Measurements from ENCODE around the gene PTX4.

PTX4 gene, protein sequence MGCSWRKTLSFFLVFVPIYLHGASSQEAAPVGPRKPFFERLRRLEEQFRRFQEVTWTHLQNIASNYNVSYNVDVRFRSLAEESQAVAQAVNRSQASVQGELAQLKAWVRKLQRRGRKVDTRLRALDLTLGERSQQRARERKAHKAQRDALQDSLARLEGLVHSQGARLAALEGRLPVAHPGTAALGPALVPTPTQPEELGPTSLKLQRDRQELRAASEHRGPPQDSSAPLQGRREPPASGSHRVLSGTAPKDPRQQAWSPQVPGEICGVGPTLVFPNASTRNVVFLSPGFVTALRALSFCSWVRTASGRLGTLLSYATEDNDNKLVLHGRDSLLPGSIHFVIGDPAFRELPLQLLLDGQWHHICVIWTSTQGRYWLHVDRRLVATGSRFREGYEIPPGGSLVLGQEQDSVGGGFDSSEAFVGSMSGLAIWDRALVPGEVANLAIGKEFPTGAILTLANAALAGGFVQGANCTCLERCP
- total RNA-seq = 0.09 to 0.15 reads per million in 2 donors

DNA sequence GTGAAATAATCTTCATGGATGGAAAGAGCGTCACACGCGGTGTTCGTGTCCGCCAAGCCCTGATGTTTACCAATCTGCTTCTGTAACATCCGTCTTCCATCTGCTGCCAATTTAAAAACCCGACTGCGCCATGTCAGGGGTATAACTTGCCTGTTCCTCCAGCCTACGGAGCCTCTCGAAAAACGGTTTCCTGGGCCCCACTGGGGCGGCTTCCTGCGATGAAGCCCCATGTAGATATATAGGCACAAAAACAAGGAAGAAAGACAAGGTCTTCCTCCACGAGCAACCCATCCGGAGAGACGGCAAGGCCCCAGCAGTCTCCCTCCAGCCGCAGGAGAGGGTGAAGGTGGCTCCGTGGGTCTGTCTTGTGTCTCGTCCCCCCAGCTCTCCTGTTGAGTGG, at the start of gene PTX4:
Gene PTX4 (minus strand): TSS at position 326 of the 400 bp plus-strand sequence. CDS start 35 bp downstream, at position 291.
- DNase-seq = no peak

DNA sequence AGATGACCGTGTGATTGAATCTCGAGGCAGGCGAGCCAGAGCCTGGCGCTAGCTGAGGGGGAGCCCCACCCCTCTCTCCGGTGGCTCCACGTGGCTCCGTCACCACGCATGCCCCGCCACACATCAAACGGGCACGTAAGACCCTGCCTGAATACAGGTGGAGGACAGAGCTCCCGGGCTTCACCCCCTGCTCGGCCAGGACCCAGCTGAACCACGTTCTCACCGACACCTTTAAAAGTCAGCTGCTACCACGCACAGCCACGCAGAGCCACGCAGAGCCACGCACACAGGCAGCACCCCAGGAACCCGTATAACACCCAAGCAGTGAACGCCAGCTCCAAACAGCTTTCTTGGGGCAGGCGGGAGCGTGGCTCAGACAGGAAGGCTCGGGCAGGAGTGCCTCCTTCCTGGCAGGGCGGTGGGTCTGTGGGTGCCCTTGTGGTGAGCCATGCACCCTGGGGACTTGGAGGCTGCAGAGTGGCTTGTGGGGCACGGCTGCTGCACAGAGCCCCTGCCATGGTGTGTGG, 49.1 kb upstream of the PTX4 start:
- no peak for DNase-seq

DNA sequence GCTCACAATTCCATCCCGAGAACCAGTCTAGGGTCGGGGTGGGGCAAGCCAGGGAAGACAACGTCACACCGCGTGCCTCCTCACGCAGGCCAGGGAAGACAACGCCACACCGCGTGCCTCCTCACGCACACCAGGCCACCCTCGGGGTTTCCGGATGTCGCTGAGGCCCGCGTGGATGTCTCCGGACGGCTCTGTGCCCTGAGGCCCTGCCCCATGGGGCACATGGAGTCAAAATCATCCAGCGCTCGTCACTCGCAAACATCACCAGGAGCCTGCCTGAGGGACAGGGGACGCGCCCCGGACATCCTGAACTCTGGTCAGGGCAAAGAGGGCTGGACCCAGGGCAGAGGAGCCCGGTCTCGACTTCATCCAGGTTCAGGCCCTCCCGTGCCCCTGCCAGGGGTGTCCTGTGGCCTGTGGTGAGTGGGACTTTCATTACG, 48.4 kb upstream of the PTX4 start:
- DNase-seq = no peak

DNA sequence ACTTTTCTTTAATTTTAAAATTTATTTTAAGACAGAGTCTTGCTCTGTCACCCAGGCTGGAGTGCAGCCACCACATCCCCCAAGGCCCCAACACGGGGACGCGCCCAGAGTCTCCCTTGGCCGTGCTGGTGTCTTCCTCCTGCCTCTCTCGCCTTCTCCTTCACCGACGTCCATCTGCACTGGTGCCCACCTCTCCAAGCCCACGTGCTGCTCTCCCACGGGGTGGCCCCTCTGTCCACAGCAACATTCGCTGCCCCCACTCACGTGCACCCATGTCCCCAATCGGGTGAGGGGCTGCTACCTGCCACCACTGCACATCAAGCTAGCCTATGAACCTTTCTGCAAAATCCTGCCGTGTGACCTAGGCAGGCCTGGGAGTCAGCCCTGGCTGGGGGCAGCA, 47.9 kb upstream of the PTX4 start:
- DNase-seq = no peak

DNA sequence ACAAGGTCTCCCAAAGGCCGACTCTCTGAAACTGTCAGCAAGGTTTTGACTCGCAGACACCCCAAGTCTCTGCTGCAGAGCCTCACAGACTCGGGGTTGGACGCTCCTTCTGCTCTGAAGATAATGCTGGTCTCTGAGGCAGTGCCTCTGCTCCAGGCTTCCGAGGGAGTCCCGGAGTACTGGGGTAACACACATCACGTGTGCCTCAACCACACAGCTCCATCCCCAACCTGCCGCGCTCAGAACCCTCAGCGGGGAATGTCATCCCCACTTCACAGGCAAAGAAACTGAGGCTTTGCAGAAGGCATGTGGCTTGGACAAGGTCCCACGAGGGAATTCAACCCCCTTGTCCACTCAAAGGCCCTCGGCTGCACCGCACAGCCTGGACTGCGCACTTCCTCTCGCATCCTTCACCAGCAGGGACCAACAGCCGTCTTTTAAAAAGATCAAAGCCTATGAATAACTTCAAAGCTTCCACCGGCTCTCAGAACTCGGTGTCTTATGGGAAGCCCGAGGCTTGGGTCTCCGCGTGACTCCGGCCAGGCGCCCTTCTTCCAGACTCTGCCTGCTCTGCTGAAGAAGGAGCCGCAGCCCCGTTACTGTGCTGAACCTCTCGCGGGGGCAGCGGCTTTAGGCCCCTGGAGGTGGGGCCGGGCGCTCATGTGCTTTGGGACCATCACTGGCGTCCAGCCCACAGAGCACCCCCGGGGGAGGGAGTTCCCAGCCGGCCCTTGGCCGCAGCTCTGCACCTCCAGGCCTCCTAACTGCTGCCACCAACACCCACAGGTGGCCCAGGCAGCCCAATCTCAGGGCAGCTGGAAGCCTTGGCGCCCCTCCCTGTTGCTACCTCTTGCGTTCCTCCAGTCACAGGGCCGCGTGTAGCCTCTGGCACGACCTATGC, 46.9 kb upstream of the PTX4 start:
- no peak for DNase-seq

DNA sequence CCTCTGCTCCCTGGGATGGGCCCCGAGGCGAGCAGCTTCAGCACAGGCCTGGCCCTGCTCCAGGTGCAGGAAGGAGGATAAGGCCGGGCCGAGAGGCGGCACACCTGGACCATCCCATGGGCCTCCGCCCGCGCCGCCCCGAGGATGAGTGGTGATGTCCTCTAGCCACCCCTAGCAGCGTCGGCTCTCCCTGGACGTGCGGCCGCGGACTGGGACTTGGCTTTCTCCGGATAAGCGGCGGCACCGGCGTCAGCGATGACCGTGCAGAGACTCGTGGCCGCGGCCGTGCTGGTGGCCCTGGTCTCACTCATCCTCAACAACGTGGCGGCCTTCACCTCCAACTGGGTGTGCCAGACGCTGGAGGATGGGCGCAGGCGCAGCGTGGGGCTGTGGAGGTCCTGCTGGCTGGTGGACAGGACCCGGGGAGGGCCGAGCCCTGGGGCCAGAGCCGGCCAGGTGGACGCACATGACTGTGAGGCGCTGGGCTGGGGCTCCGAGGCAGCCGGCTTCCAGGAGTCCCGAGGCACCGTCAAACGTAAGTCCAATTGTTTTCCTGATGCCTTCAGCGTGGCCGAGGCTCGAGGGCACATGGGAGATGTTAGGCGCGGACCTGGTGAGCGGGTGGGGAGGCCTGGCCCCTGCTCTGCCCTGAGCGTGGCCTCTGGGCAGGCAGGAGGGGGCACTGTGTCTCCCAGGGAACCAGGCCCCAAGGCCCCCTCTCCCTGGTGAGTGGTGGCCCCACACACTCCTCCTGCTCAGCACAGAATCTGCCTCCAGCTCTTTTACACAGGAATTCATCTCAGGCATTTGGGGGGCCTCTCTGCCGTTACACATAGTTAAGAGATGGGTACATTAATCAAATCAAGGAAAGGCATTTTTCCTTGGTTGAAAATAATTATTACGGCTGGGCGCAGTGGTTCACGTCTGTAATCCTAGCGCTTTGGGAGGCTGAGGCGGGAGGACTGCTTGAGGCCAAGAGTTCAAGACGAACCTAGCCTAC, 45.6 kb upstream of the PTX4 start:
- DNase-seq = no peak

DNA sequence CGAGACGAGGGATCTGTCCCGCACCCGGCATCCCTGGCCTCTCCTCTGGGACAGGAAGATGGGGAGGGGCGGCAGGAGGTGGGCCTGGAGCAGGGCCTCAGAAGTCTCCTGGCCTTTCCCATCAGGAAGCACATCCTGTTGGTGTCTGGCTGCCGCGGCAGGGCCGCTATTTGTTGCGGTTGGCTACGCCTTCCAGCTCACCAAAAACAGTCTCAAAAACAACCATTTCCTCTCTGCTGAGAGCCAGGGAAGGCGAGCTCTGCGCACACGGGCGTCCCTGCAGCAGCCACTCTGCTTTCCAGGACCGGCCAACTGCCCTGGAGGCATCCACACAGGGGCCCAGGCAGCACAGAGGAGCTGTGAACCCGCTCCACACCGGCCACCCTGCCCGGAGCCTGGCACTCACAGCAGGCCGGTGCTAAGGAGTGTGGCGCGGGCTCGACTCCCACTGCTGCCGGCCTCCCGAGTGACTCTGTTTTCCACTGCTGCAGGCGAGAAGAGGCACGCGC, 44.8 kb upstream of the PTX4 start, which contains the start of gene TMEM204:
Gene TMEM204 (plus strand): TSS at position 224 of the 509 bp plus-strand sequence. CDS start 610 bp downstream, outside the sequence.
- DNase-seq = no peak

DNA sequence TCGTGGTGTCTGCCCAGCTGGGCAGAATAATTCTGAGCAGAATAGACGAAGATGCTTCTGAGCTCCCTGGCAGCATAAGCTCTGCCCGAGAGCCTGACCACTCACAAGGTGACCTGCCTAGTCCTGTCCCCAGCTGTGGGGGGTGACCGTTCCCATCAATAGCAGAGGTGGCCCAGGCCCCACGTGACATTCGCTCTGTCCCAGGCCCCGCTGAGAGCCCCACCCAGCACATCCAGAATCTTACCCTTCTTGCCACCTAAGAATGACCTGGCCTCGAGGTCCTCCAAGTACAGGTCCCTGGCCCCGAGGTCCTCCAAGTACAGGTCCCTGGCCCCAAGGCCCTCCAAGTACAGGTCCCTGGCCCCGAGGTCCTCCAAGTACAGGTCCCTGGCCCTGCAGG, 44.0 kb upstream of the PTX4 start:
- DNase-seq = no peak

DNA sequence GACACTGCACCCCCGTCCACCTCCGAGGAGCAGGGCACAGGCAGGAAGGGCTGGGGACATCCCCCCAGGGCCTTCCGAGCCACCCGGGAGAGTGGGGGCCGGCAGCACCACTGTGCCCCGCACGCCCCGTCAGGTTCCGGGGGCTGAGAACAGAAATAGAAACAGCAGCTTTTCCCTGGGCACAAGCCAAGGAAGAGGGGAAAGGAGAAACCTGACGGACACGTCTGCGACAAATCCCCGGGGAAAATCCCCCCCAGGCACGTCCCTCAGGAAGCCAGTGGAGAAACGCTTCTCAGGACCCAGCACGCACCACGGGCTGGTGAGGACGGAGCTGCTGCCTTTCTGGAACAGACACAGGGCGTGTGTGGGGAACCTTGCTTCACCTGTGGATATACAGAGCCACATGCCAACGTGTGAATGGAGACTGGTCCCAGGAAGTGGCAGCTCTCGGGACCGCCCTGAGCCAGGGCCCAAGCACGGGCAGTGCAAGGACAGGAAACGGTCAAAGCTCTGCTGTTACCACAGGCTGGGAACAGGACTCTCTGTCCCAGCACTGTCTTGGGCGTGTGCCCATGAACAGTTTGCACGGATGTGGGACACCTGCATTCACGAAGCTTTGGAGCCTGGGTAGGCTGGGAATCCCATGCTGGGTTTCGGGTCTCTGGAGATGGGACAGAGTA, 43.5 kb upstream of the PTX4 start:
- DNase-seq = no peak

DNA sequence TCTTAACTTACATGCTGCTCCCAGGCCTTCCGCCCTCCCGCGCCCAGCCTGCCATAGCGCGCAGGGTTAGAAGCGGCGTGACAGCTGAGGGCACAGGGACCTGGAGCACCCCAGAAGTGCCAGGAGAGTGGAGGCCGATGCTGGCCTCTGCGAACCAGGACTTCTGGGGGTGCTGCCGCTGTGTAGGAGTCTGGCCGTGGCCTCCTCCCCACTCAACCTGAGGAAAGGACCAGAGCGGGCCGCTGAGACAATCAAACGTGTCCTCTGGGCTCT, 42.8 kb upstream of the PTX4 start:
- DNase-seq = no peak

DNA sequence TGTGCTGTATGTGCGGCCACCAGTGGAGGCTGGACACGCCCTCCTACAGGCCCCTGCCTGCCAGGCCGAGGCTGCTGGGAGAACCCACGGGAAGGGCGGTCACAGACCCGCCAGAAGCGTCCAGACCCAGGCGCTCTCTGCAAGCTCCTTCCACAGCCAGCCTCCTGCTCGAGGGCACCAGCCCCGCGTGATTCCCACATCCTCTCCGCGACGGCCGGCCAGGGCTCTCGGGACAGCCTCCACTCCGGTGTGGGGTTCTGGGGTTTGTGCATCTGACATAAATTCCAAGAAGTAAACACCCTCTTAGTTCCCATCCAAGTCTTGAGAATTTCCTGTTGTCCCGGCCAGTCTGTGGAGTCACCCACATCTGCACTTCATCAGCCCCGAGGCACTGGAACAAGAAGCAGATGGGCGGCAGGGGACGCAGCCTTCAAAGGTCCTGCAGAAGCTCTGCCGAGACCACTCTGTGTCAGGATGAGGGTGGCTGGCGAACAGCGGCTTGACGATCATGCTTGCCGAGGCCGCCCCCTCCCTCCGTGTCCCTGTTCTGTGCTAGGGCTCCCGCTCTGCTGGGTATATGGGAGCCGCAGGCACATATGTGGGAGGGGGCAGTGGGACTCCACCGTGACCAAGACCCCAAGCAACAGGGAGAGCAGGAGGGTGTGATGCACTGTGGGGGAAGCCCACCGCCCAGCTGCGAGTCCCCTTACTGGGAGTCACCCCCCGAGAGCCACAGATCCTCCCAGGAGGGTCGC, 42.3 kb upstream of the PTX4 start:
- no peak for DNase-seq

DNA sequence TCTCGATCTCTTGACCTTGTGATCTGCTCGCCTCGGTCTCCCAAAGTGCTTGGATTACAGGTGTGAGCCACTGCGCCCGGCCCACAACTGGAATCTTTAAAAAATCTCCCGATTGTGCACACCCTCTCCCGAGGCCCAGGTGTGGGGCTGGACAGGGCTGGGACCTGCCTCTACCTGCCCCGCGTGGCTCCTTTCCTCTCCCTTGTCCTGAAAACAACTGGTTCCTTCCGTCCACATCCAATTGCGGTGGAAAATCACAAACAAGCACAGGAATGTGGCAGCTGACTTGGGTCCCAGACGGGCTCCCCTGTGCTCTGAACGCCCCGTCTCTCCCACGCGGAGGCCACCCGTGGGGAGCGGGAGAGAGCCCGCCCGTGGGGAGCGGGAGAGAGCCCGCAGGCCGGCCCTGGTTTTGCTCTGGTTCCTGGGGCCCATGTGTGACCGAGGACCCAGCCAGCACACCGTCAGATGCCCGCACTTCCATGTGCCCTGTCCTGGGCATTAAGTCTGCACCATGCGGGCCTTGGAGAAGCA, 41.7 kb upstream of the PTX4 start:
- no peak for DNase-seq

DNA sequence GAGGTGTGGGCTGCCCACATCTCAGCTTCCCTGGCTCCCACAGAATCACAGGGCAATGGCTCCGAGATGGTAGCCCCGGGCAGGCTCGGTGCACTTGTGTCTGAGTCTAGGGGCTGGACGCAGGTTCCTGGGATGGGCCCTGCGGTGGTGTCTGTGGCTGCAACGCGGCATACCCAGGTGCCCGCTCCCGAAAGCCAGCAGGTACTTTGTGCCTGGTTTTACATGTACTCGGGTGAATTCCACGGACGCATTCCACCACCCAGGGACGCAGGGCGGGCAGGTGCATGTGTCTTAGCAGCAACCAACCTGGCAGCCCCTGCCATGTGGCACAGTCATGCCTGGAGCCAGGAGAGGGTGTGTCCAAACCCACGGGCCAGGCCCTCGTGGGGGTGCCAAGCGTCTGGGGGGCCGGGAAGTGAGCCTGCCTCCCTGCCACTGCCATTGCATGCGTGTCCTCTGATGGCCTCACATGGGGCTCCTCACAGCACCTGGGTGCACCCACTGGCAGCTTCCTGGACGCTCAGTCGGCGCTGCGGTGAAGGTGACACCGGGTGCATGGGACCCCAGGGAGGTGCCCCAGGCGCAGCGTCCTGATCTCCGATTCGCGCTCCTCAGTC, 40.3 kb upstream of the PTX4 start:
- DNase-seq = no peak

DNA sequence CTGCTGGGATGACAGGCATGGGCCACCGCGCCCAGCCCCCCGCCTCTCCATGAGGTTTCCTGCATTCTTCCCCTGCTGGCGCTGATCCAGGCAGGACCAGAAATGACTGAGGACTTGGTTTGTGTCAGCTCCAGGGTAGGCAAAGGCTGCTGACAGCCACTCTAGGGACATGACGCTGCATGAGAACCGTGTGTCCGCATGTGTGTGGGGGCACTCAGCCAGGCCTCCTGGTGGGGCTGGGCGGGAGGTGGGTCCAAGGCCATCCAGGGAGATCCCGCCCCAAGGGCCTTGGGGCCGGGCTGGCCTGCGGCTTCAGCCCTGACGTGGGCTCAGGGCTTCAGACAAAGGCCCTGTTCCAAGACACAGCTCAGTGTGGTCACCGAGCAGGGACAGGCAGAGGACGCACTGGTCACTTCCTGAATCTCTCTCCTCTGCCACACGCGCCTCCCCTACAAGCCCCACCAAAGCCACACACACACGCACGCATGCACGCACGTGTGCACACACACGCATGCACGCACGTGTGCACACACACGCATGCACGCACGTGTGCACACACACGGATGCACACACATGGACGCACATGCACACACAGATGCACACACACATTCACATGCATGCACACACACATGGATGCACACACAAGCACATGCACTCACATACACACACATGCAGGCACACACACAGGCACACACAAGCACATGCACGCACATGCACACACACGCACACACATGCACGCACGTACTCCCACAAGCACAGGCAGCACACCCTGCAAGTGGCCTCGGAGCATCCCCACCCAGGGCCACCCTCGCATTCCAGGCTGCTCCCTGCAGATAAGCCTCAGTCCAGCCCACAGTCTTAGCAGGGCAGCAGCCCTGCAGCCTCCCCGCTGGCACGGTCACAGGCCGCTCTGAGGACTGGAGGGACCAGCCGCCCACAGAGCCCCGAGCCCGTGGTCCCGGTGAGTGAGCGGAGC, 39.4 kb upstream of the PTX4 start:
- DNase-seq = no peak

DNA sequence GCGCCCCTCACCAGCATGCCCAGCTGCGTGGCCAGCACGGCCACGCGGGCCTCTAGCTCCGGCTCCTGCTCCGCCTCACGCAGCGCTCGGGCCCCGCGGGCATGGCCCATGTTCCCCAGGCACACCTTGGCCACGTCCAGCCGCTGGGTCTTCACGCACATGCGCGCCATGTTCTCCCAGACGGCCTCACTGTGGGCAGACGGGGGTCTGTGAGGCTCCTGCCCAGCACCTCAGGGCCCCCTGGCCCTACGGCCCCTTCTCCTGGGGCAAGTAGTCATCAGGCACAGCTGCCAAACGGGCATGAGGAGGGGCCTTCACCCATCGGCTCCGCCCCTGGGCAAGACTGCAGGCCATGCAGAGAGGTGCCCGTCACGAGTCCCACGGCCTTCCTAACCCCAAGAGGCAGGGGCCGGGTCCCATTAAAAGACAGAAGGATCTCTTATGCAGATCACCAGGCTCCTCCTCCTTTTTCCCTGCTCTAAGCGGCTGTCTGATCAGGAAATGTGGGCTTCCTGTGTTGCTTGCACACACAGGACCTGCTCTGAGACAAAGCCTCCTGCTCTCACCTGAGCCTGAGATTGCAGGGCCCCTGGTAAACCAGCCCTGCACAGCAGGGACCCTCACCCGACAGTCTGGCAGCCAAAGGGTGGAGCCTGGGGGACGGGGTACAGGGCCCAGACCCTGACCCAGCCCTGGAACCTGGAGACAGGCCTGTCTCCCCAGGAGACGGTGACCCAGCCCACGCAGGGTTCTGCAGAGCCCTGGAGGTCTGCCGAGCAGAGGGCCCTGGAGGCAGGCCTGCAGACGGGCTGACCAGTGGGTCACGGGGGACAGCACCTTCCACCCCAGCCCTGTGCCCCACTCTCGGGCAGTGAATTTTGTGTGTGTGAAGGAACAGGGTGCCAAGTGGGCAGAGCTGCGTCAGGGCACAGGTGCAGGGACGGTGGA, 38.1 kb upstream of the PTX4 start:
- DNase-seq = no peak

DNA sequence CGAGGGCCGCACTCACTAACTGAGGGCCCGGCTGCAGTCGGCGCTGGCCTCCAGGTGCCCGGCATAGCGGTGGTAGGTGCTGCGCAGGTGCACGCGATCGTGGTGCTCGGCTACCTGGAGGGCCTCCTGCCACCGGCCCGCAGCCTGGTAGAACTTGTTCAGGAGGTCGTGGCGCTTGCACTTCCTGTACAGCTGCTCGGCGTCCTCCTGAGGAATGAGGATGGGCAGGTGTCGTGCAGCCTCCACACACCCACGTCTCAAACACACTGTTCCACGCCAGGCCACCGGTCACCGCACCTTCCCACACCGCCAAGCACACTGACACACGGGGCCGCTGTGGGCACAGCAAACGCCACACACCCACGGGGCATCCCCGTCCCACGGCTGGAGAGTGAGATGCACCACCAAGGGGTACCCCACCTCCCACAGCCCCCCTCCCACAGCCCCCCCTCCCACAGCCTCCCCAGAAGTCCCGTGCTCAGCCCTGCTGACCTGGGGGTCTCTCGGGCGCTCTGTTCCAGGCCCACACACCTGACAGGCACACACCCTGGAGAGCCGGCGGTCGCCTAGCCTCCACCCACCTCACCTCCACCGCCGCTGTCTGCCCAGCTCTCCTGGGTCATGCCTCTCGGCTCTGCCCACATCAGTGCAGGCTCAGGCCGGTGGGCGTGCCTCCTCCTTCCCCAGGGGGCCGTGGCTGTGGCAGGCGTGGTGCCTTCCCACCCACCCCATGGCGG, 37.3 kb upstream of the PTX4 start:
- DNase-seq = no peak

DNA sequence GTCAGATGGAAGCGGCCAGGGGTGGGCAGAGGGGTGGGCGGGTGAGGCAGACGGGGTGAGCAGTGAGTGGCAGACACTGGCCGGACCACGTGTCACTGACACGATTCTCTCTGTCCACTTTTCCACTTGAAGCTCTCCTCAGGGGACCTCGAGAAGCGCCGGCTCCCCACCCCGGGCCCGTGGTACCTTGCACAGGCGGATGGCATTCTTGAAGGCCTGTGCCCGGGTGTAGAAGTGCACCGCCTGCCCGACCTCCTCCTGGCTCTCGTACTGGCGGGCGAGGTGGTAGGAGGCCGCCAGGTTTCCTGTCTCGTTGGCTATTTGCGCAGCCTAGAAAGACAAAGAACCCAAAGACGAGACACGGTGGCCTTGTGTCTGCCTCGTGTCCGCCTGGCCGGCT, 35.6 kb upstream of the PTX4 start:
- DNase-seq = no peak

Data from activated gamma-delta T cell (primary cell).